Activated naive CD8-positive, alpha-beta T cell treated with anti-CD3 and anti-CD28 coated beads, Interleukin-2, amount 50 U/mL, for 24 hours (primary cell): ENCODE data around the gene WTIP.

Experiments used
- ATAC-seq: fragments of 150-1000 bp; cut with Tn5 transposase; one replicate; pipeline ENCODE4 v1.10.0; 2021
- DNase-seq: peaks from one replicate; pipeline ENCODE4 v3.0.0; 2021
- H3K27ac Mint-ChIP-seq: one replicate; pipeline ENCODE4 v1.8.0; 2021; ENCODE audit warnings: mild to moderate bottlenecking, mixed read lengths
- H3K27me3 Mint-ChIP-seq: one replicate; pipeline ENCODE4 v1.8.0; 2021; ENCODE audit warnings: mixed read lengths
- H3K36me3 Mint-ChIP-seq: one replicate; pipeline ENCODE4 v1.8.0; 2021; ENCODE audit warnings: low read depth, mixed read lengths
- H3K4me1 Mint-ChIP-seq: one replicate; pipeline ENCODE4 v1.8.0; 2021; ENCODE audit warnings: mixed read lengths
- H3K4me3 Mint-ChIP-seq: one replicate; pipeline ENCODE4 v1.8.0; 2021; ENCODE audit warnings: mild to moderate bottlenecking, moderate library complexity, mixed read lengths
- H3K9me3 Mint-ChIP-seq: one replicate; pipeline ENCODE4 v1.8.0; 2021; ENCODE audit warnings: mixed read lengths

Gene WTIP

DNA sequence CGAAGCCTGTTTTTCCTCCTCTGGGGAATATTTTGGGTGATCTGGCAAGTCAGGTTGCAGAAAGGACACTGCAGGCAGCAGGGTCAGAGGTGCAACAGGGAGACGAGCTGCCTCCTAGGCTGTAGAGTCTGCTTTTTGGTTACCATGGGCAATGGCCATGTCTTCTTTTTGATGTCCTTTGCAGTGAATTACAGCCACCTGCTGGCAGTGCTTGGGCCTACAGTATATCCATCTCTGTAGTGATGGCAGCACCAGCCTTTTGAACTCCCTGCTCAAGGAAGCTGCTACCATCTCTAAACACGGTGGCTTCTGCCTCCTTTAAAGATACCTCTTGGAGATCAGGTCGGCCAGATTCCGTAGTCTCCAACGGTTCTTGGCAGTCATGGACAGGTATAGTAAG is 73.9 kb downstream of the WTIP start:
- DNase-seq (no peak), ATAC-seq (no peak)
- H3K27me3 Mint-ChIP-seq: peaks cover 26% of the 10 kb centered on the region
- no peak overlapping the region for H3K27ac Mint-ChIP-seq
- H3K4me1 Mint-ChIP-seq: no peaks in the 10 kb centered on the region
- H3K9me3 Mint-ChIP-seq: peaks cover 8% of the 10 kb centered on the region
- H3K4me3 Mint-ChIP-seq: no peak overlapping the region
- H3K36me3 Mint-ChIP-seq: no peaks in the 10 kb centered on the region

DNA sequence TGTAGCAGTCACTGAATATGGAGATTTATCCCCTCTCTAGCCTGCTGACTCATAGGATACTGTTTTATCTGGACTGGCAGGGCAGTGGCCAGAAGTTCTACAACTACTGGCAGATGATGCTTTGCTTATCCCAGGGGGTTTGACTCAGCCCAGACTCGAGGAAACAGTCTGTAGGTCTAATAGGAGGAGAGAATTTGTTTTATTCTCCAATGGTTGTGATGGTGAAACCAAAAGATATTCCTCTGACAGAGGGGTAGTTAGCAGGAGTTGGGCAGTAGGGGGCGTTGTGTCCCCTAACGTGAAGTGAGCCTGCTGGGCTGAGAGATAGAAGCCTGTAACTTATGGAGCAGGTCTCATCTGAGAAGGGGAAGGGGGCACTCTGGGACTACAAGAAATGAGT is 74.9 kb downstream of the WTIP start:
- Mint-ChIP-seq H3K9me3 (peaks cover 6% of the 10 kb centered on the region), H3K36me3 (no peaks in the 10 kb centered on the region), H3K27ac (no peak overlapping the region), H3K27me3 (peaks cover 26% of the 10 kb centered on the region), H3K4me1 (no peaks in the 10 kb centered on the region), H3K4me3 (no peak overlapping the region)
- DNase-seq (peak; percentile 32), ATAC-seq (no peak)

DNA sequence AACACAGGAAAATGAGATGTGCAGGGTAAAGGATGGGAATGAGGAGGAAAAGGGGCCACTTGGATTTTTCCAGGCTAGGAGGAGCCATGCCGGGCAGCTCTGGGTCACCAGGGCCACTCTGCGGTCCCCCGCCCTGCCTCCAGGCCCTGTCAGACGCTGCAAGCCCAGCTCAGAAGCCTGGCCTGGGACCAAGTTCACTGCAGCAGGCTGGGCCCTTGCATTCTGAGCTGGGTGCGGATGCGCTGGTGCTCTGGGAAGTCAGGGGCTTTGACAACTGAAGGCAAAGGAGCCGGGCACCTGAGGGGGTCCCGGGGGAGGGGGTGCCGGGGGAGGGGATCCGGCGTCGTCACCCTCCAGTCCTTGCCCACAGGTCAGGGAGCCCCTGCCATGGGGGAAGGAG is 77.5 kb downstream of the WTIP start:
- Mint-ChIP-seq H3K36me3 (no peaks in the 10 kb centered on the region), H3K27me3 (peaks cover 18% of the 10 kb centered on the region), H3K4me1 (no peaks in the 10 kb centered on the region), H3K9me3 (no peaks in the 10 kb centered on the region), H3K27ac (no peak overlapping the region), H3K4me3 (no peak overlapping the region)
- no peak for DNase-seq
- ATAC-seq: no peak

DNA sequence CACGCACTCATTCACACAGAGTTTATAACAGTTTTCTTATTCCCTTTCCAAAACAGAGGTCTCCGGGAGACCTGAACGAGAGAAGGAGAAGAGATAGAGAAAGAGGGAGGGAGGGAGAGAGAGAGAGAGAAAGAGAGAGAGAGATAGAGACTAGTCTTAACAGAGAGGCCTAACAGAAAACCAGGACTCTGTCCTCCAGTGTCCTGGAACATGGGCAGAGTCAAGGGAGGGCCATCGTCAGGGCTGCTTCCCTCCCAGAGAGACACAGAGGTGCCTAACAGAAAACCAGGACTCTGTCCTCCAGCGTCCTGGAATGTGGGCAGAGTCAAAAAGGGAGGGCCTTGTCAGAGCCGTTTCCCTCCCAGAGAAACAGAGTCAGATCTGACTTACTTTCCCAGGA is 78.7 kb downstream of the WTIP start:
- DNase-seq (no peak), ATAC-seq (no peak)
- no peaks in the 10 kb centered on the region for H3K4me1 Mint-ChIP-seq
- H3K9me3 Mint-ChIP-seq: no peaks in the 10 kb centered on the region
- no peaks in the 10 kb centered on the region for H3K36me3 Mint-ChIP-seq
- peaks cover 12% of the 10 kb centered on the region for H3K27me3 Mint-ChIP-seq
- no peak overlapping the region for H3K4me3 Mint-ChIP-seq
- H3K27ac Mint-ChIP-seq: no peak overlapping the region
